Measurements from ENCODE around the gene CSNK2A1.
A peak's percentile ranks its signal among the peaks of the same experiment; 100 is the strongest.

The CSNK2A1 gene

DNA sequence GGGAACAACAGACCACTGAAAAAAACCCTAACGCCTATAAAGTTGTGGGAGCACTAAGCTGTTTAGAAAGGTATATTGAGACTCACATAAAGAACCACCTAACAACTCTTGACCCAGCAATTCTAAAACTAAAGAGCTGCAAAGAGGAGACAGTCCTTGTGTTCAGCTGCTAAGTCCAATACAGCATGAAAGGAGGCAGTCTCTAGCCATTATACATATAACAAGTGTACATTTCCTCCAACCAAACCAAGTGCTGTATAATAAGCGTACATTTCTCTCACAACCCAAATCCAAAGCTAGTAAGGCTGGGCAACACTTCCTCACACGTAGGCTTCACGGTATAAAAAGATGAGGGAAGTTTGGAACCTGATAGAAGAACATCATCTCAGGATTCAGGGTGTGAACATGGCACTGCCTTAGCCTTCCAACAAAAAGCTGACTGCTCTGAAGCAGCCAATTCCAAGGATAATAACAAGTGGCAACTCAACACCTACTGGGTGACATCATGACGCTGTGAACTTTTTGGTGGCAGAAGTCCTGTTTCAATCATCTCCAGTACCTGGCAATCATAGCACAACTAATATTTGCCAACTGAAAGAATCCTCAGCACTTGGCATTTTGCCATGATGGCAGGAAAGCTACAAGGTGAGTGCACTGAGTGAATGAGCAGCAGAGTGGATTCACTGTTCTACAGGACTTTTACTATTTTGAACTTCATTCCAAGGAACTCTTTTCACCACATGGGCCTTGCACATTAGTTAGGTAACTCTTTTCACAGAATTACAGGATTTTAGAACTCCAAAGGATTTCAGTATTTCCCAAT, 97.9 kb downstream of the CSNK2A1 start:
- no peak for DNase-seq

DNA sequence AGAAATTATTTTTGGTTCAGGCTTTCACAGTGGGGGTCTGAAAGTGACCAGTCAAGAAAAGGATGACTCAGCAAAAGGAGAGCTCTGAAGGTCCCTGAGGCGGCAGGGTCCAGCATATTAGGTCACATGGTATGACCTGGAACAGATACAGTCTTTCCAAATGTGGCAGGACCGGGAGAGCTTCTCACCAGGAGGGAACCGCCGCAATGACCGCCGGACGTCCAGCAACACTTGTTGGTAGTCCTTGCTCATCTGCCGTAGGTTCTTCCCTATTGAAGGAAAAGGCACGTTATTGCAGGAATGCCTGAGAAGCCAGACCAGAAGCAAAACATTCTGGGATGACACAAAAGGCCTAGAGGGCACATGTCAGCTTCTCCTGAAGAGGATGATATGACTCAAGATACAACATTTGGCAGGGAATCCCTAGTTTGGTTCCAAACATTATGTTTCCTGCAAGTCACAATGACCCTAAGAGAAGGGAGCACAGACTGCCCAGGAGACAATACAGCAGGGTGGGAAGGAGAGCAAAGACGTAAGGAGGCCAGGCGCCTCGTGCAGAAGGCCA, 98.6 kb downstream of the CSNK2A1 start:
- DNase-seq = peak; percentile 91

DNA sequence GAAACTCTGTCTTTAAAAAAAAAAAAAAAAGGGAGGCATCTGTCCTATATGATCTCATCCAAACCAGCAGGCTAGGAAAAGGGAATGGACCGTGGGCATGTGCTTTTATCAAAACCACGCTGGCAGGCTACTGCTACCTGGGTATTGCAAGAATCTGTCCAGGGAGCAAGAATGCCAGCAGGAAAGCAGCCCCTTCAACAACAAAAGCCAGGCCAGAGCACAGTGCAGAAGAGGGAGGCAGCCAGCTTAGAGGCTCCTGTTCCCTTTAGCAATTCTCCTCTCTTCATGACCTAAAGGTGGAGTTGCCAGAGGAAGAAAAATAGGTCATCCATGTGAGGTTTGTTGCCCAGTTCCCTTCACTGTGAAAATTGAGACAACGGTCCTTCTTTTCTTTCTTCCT, 99.5 kb downstream of the CSNK2A1 start:
- no peak for DNase-seq

DNA sequence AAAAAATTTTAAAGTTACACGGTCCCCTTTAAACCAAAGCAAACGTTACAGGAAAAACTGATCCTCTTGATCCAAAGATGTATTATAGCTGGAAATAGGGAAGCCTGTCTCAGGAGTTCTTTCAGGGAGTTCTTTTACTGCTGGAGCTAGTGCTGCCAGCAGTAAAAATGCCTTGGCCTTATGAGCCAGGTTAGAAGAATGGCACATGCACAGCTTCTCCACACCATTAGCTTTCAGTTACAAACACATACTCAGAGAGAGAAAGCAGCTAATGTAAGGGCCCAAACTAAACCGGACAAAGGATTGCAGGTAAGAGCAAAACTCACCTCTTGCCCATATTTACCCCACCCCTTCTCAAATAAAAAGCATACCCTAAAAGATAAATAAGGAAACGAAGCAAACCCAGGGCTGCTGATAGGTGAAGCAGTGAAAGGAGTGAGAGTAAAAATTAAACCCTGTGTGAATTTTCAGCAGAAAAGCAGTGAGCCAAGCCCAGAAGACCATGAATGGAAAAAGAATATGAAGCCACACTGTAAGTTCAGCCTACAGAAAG, 100.3 kb downstream of the CSNK2A1 start:
- no peak for DNase-seq

DNA sequence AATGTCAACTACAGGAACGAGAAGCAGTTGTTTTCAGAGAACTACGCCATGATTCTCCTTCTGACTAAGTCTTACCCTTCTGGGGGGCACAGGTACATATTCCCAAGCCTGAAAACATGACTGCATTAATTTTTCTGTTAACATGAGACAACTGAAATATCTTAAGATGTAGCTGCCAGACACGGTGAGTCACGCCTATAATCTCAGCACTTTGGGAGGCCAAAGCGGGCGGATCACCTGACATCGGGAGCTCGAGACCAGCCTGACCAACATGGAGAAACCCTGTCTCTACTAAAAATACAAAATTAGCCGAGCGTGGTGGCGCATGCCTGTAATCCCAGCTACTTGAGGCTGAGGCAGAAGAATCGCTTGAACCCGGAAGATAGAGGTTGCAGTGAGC, 103.0 kb downstream of the CSNK2A1 start:
- peak; percentile 45 for DNase-seq

DNA sequence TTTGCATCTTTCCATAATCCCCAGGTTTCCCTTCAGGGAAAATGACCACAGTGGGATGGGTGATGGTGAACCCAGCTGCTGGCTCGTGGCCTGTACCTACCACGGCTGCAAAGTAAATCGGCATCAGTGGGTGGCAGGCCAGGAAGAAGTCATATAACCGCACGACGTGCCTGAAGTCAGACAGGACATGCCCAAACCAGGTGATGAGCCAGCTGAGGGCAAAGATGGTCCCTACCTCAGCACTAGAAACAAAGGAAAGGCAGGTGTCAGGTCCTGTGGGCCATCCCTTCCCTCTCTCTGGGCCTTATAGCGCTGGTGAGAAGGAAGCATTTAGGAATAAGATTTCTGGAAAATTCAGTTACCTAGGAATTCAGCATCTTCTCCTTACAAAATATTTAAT, 103.4 kb downstream of the CSNK2A1 start:
- DNase-seq = no peak

DNA sequence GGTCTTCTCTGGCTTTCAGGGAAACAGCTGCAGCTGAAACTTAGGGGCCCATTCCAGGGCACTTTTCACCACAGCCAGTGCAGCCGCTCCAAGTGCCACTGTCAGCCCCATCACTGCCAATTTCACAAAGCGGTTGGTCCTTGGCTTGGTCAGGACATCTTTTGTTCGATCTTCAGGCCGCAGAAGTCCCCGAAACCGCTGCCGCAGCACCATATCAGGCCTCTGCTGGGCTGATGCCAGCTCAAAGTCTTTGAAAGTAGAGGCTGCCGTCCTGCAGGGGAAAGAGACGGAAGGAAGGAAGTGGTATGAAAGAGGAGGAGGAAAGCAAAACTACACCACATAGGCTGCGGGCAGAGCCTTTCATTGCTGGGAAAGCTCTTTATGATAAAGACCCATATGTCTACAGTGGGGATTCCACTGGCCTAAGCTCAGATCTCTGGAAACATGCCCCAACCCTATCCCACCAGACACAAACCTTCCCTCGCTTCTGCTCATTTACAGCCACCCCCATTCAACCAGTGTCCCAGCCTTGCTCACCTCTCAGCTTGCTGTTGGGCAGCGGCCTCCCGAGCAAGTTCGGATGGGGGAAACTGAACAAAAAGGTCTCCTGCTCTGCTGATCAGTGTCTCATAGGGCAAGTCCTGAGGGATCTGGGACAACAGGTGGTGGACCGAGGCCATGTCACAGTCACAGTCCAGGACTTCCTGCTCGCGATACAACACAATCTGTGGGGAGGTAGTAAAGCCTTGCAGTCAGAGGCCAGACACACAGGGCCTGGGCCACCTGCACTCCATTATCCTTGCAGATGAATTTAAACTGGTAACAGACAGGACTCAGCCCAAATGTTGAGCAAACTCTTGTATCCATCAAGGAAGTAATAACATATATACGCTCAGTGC, 104.8 kb downstream of the CSNK2A1 start:
- no peak for DNase-seq

DNA sequence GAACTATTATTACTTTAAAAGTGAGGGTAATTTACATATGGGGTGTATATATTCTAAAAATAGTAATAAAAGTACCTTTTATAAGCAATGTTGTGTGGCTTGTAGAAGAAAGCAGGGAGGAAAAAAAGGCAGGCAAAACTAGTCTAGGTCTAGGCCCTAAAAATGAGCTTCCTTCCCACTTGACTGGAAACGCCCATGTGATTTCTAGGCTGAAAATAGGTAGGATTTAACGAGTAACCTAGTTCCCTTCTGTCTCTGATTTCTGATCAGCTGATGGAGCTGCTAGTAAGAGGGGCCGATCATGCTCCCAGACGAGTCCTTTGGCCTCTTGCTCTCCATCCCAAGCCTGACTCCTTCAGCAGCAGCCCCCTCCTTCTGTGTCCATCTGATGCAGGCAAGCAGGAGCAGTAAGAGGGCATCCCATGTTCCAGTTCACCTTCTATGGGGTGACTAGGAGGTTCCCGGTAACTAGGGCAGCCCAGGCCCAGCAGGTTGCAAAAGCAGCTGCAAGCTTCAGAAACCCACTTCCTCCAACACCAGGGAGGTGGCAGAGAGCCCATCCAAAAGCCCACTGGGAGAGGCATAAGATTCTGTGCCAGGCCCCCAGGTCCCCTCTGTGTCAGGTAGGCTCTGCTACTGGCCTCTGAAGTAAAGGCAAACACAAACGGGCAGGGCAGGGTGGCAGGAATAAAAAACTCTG, 105.7 kb downstream of the CSNK2A1 start:
- DNase-seq = no peak

DNA sequence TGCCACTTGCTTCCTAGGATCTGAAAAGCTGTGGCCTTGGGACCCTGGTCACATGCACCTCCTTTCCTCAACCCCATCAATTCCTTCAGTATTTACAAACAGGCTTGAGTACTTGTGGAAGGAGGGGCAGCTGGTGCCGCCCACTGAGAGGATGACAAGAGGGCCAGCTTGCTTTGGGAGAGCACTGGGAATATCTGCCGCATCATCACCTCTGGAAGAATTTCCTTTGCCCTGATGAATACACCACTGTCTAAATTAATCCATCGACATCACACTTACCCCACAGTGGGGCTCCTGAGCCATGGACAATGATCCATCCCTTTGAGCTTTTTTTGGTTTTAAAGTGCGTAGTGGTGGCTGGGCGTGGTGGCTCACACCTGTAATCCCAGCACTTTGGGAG, 107.1 kb downstream of the CSNK2A1 start:
- DNase-seq = no peak

DNA sequence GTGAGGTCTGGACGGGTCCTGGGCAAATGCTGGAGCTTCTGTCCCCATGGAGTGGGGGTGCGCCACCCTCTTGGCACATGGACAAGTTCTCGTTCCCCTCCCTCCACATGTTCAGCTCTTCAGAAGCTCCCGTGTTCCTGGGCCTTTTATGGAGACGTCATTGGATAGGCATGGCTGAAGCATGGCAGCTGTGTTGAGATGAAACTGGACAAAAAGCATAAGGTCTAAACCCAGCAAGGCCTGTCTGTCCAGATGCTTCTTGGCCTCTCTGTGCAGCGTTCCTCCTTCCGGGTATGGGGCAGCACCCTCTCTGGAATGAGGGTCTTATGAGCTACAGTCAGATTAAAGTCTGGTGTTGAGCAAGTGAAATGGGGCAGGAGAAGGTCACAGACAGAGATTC, 108.0 kb downstream of the CSNK2A1 start:
- DNase-seq = no peak

DNA sequence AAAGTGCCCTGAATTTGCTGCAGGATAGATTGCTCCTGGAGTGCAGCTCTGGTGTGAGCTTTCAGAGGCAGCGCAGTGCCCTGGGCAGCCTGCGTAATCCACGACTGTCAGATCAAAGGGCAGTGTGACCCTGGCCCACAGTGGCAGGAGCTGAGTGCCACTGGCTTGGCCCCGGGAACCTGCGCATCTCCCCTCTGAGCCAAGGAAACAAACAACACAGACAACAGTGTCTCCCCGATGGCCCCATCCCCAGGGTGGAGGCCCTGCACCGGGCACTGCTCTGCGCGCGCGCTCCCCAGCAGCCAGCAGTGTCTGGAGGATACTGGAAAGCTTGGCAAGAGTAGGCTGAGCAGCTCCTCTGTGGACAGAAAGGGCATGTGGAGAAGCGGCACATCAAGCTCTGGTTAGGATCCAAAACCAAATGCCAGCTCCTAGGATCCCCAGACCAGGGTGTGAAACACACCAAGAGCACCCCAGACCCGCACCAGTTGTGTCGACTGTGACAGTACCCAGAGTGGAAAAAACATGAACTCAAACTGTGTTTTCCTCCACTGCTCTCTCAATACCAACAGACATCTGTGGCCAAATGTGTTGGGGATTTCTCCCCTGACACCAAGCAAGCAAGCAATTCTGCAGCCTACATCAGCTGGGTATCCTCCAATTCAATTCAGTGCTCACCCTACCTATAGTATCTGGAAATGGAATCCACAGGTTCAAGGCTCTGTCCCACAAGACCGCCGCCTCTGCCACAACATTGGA, 108.8 kb downstream of the CSNK2A1 start:
- no peak for DNase-seq

DNA sequence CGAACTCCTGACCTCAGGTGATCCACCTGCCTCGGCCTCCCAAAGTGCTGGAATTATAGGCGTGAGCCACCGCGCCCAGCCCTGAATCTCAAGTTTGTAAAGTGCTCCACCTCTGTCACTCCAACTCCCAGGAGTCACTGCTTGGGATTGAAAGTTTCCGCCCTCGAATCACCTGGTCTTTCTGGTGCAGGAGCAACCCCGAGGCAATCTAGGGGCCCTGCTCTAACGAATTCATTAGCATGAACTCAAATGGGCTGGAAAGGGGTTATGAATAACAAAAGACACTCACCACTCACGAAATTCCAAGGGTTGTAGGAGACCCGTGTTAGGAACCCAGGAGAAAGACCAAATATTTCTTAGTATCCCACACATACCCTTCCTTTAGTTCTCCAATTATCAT, 109.4 kb downstream of the CSNK2A1 start:
- no peak for DNase-seq

DNA sequence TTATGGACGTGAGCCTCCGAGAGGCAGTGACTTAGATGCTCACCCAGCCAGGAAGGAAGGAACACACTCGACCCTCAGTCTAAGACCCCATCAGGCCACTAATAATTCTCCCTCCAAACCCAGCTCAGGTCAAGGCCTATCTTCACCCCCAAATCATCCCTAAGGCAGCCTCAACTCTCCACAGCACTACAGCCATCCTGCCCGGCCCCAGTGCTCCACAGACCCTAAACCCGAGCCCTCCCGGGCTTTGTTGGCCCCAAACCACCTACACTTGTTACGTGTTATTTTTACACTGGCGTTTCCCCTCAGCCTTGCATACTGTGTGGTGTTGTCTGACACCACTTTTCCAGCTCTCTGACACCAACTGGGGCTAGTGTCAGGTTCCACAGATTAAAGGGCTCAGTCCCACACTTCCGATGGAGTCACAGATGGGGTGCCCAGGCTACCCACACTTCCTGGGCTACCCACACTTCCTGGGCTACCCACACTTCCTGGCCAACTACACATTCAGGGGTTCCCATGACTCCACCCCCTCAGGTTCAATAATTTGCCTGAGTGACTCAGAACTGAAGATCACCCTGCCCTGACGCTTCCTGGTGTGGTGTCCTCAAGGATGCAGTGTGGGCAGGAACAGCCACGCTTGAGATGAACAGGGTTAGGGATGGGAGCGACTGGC, 110.2 kb downstream of the CSNK2A1 start:
- peak; percentile 45 for DNase-seq

DNA sequence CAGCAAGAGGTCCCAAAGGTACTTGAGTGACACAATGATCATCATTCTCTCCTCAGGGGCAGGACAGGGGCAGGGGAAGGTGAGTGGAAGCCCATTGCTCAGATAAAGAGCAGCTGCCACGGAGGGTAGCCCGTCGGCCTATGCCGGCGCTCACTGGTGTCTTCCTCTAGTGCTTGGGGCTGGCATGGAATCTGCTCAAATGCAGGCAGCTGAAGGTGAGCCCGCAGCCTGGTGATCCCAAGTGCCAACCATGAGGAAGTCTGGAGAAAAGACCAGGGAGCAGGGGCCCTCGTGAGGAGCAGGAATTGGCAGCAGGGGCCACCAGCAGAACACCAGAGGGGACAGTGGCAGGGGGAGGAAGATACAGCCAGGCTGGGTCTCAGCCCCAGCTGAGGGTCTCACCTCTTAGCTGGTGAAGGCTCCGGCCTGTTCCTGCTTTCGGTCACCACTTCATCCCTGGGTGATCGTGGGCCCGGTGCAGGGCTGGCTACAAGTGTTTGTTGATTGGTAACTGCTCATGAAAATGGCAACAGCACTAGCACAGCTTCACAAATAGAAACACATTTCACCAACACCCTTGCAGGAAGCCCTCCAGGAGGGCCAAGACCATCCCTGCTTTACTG, 110.8 kb downstream of the CSNK2A1 start:
- no peak for DNase-seq

DNA sequence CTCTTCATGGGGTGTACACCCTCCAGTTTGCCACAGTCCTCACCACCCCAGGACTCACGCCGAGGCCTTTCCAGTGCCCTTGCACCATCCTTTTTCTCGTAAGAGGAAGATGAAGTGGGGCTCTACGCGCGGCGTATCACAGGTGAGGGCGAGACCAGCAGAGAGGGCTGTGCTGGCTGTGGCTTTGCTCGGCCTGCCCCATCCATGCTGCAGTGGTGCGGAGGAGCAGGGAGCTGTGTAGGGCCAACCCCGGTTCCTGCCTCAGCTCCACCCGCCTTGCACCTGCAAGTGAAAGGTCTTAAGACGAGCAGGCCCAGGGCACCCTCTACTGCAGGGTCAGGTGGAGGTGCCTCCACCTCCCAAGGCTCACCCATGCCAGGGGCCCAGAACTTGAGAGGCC, 111.4 kb downstream of the CSNK2A1 start:
- DNase-seq = no peak

DNA sequence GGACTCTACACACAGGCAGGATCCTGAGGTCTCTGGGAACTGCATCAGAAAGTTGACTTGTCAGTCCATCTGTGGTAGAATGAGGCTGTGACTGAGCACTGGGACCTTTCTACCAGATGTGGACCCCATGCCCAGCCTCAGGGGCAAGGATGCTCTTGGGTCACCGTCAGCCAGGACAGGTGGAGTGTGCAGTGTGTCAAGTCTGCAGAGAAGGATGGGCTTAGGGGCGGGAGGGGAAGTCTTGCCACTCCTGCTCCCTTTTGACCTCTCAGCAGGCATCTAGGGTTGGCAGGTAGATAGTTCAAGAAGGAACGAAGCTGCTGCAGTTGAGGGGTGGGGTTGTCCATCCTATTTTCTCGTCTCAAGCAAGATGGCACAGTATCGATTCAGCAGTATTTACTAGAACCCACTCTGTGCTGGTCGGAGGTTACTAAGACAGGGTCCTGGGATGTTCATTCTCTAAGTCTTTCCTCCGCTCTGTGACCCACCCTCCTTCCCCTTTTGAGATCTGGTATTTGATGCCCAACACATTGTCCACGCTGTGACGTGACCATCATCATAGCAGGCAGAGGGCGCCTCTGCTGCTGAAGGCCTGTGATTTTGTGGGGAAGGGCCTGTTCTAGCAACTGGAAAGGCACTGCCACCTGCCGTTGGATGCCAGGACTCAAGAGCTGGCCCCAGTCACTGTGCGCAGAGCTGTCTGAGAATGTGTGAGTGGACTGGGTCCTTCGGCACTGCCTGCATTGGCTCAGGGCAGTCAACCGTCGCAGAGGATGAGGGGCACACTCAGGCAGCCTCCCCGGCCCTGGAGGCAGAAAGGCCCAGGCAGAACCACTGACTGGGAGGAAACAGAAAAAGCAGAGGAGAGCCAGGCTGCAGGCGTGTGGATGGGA, 112.3 kb downstream of the CSNK2A1 start:
- DNase-seq = peak; percentile 61

DNA sequence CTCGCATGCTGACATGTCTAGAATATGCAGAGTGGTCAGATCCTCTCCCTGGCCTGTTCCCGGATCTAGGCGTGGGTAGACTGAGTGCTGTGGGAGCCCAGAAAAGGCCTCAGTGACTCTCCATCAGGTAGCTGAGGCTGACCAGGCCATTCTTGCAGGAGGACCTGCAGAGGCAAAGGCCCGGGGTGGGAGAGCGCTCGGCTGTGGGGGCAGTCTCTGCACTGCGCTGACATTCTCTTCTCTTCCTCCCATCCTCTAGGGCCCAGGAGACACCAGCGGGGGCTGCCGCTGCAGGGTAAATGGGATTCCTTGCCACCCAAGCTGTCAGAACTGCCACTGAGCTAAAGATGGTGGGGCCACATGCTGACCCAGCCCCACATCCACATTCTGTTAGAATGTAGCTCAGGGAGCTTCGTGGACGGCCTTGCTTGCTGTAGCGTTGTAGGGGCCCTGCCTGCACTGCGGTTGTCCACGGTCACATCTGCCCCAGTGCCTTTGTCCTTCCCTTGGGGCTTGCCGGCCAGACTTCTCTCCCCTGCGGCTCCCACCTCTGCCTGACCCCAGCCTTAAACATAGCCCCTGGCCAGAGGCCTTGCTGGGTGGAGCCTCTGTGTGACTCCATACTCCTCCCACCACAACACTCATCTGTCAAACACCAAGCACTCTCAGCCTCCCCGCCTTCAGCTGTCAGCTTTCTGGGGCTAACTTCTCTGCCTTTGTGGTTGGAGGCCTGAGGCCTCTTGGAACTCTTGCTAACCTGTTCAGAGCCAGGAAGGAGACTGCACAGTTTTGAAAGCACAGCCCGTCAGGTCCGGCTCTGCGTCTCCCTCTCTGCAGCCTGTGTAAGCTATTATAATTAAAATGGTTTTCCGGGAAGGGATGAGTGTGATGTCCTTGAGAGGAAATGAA, 113.2 kb downstream of the CSNK2A1 start:
- DNase-seq = no peak

DNA sequence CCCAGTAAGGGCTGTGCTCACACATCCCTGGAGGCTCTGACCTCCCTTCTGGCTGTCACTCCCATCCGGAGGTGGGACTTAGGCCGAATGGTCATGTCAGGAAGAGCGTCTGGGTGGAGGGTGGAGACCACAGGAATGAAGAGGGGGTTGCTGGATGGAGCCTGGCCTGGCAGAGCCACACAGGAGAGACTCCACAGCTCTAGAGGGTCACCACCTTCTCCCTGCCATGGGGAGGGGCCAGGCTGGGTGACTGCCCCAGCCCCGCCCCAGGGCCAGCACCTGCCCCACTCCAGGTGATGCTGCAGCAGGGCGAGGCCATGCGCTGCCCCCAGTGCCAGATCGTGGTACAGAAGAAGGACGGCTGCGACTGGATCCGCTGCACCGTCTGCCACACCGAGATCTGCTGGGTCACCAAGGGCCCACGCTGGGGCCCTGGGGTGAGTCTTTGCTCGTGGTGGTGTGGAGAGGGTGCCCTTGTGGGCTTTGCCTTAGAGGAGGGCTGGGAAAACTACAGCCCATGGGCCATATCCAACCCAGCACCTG, 114.9 kb downstream of the CSNK2A1 start:
- no peak for DNase-seq

Measured in EL (cell line).